ENCODE results near the gene C19orf73. TPM values are rescaled to one million over a fixed set of nuclear protein-coding genes. Genes with fewer than 3 reads are reported as not detected.

Gene C19orf73
- total and polyA plus RNA-seq, 9 of the 15 experiments (the other 6 are each of a cell fraction or from before 2014, with no cell fraction given) = 0.08 to 7.4 (median 1.4) TPM

- TF ChIP-seq HSF4 (CRISPR knock-in tag; IDR thresholded peaks at IDR 0.05; ENCODE audit: borderline replicate concordance) = no peak
- no peak for TF ChIP-seq FOXA1 (IDR thresholded peaks at IDR 0.05; ENCODE audit: borderline replicate concordance)
- TF ChIP-seq ADNP (tag; IDR thresholded peaks at IDR 0.05) = no peak
- TF ChIP-seq CREB1 (IDR thresholded peaks at IDR 0.05) = no peak
- no peak for TF ChIP-seq CREB1 (CRISPR knock-in tag; IDR thresholded peaks at IDR 0.05)
- TF ChIP-seq MTA2 (IDR thresholded peaks at IDR 0.05; ENCODE audit: low read depth) = no peak
- TF ChIP-seq MAFF (IDR thresholded peaks at IDR 0.05; ENCODE audit: low read length) = no peak
- no peak for TF ChIP-seq SAFB2 (IDR thresholded peaks at IDR 0.05; ENCODE audit: borderline replicate concordance, low read depth, low read length, severe bottlenecking)
- no peak for TF ChIP-seq HMBOX1 (IDR thresholded peaks at IDR 0.05)
- TF ChIP-seq ZBED1 (IDR thresholded peaks at IDR 0.05) = no peak
- no peak for TF ChIP-seq SNIP1 (IDR thresholded peaks at IDR 0.05; ENCODE audit: low read depth)
- no peak for TF ChIP-seq MYNN (IDR thresholded peaks at IDR 0.05)
- no peak for TF ChIP-seq MYNN (CRISPR knock-in tag; IDR thresholded peaks at IDR 0.05)
- no peak for TF ChIP-seq ERF (CRISPR knock-in tag; IDR thresholded peaks at IDR 0.05)
- peak; percentile 92; the same call in 1 of the 2 replicates for TF ChIP-seq TFAP4 (CRISPR knock-in tag; IDR thresholded peaks at IDR 0.05; ENCODE audit: borderline replicate concordance)
- TF ChIP-seq TEAD2 (tag; IDR thresholded peaks at IDR 0.05) = no peak
- TF ChIP-seq FOXA3 (CRISPR knock-in tag; conservative IDR thresholded peaks at IDR 0.05 in 1 of 2, IDR thresholded peaks at IDR 0.05 in 1 of 2) = no peak
- TF ChIP-seq GTF3C2 (IDR thresholded peaks at IDR 0.05; ENCODE audit: borderline replicate concordance, extremely low read depth, insufficient read length) = no peak
- TF ChIP-seq STAT5B (CRISPR knock-in tag; IDR thresholded peaks at IDR 0.05) = no peak
- peak; percentile 36 for TF ChIP-seq CCNT2 (IDR thresholded peaks at IDR 0.05; ENCODE audit: borderline replicate concordance, extremely low read depth, insufficient read length, low read depth, low read length)
- no peak for TF ChIP-seq SIX5 (IDR thresholded peaks at IDR 0.05; ENCODE audit: borderline replicate concordance in 1 of 2, insufficient read depth in 1 of 2, low read depth in 1 of 2, low read length in 2 of 2)
- no peak for TF ChIP-seq SMAD1 (IDR thresholded peaks at IDR 0.05; ENCODE audit: low read depth, low read length, partially characterized antibody)
- TF ChIP-seq NRF1 (conservative IDR thresholded peaks at IDR 0.05 in 1 of 2, IDR thresholded peaks at IDR 0.05 in 1 of 2) = no peak
Observed at GRCh38 chr19:49155820-49156346, 36.9 kb upstream of the C19orf73 start (continued).

All from K562 (cell line).